PC-9 (cell line): Measurements from ENCODE around the gene MLIP.

Experiments used
- CTCF ChIP-seq: fragments of 200-600 bp; sonication (generic); conservative IDR thresholded peaks from 2 replicates; pipeline ENCODE4 v1.6.1; 2017; ENCODE audit warnings: mixed run types, antibody characterized with exemption, mild to moderate bottlenecking, moderate library complexity
- EZH2 ChIP-seq: fragments of 200-600 bp; sonication (generic); IDR thresholded peaks from 2 replicates; pipeline ENCODE4 v1.8.0; 2017; ENCODE audit warnings: antibody characterized with exemption, low read depth

- TF ChIP-seq CTCF (no peak), EZH2 (no peak)
Measured at GRCh38 chr6:54193560-54193959, 82.3 kb downstream of the MLIP start.
